WTC11 (cell line): ENCODE measurements around the gene MAMLD1. TPM values are rescaled to one million over a fixed set of nuclear protein-coding genes. Genes with fewer than 3 reads are reported as not detected.

ENCODE experiments used
- ATAC-seq: fragments of 200-7000 bp; cut with Tn5 transposase; 2 replicates; pipeline ENCODE4 v1.10.0; 2021; ENCODE audit warnings: mild to moderate bottlenecking, moderate library complexity
- CTCF ChIA-PET: fragments of 300-600 bp; sonication (Branson Sonifier 250); formaldehyde crosslinking; loops from one replicate; lab custom pipeline; 2021; ENCODE audit warnings: antibody characterized with exemption; lab: Charles Lee
- POLR2A ChIA-PET: fragments of 350-600 bp; sonication (Branson Sonifier 250); formaldehyde crosslinking; loops from one replicate; lab custom pipeline; 2021; ENCODE audit warnings: antibody characterized with exemption; lab: Charles Lee
- DNase-seq: peaks from one replicate; pipeline ENCODE4 v3.0.0; 2021; ENCODE audit warnings: low spot score
- H3K27ac Mint-ChIP-seq: 2 replicates; pipeline ENCODE4 v1.8.0; 2021; ENCODE audit warnings: mixed read lengths
- H3K27me3 Mint-ChIP-seq: 2 replicates; pipeline ENCODE4 v1.8.0; 2021; ENCODE audit warnings: low read depth, mild to moderate bottlenecking, moderate library complexity, mixed read lengths
- H3K36me3 Mint-ChIP-seq: 2 replicates; pipeline ENCODE4 v1.8.0; 2021; ENCODE audit warnings: mixed read lengths
- H3K4me1 Mint-ChIP-seq: 2 replicates; pipeline ENCODE4 v1.8.0; 2022; ENCODE audit warnings: mixed read lengths
- H3K4me3 Mint-ChIP-seq: 2 replicates; pipeline ENCODE4 v1.8.0; 2021; ENCODE audit warnings: mild to moderate bottlenecking, moderate library complexity, mixed read lengths
- H3K9me3 Mint-ChIP-seq: 2 replicates; pipeline ENCODE4 v1.8.0; 2021; ENCODE audit warnings: mixed read lengths
- ATF1 ChIP-seq: sonication (generic); formaldehyde crosslinking; IDR thresholded peaks from 2 replicates; pipeline ENCODE4 v1.8.1; 2023; ENCODE audit warnings: mild to moderate bottlenecking, moderate library complexity, missing genetic modification reagents
- CBFB ChIP-seq: sonication (generic); formaldehyde crosslinking; IDR thresholded peaks from 2 replicates; pipeline ENCODE4 v1.8.1; 2022; ENCODE audit warnings: mild to moderate bottlenecking, low read depth, missing genetic modification reagents
- IRF2 ChIP-seq: sonication (generic); formaldehyde crosslinking; IDR thresholded peaks from 2 replicates; pipeline ENCODE4 v1.8.0; 2022; ENCODE audit warnings: low read depth, missing genetic modification reagents, borderline replicate concordance
- JAZF1 ChIP-seq: fragments of 250-450 bp; sonication (Bioruptor Pico); IDR thresholded peaks from 2 replicates; pipeline ENCODE4 v1.9.0; 2021; ENCODE audit warnings: moderate library complexity, mild to moderate bottlenecking, inconsistent platforms
- KAT7 ChIP-seq: sonication (generic); formaldehyde crosslinking; IDR thresholded peaks from 2 replicates; pipeline ENCODE4 v1.8.1; 2023; ENCODE audit warnings: missing genetic modification reagents, mild to moderate bottlenecking, borderline replicate concordance
- NFATC4 ChIP-seq: fragments of 250-450 bp; sonication (Bioruptor Pico); IDR thresholded peaks from 2 replicates; pipeline ENCODE4 v1.9.0; 2021; ENCODE audit warnings: mild to moderate bottlenecking
- RELA ChIP-seq: sonication (generic); formaldehyde crosslinking; IDR thresholded peaks from 2 replicates; pipeline ENCODE4 v1.8.1; 2022; ENCODE audit warnings: missing genetic modification reagents, mild to moderate bottlenecking, borderline replicate concordance
- SMAD4 ChIP-seq: sonication (generic); formaldehyde crosslinking; IDR thresholded peaks from 2 replicates; pipeline ENCODE4 v1.8.0; 2022; ENCODE audit warnings: mild to moderate bottlenecking, missing genetic modification reagents
- TP53 ChIP-seq: sonication (generic); formaldehyde crosslinking; IDR thresholded peaks from 2 replicates; pipeline ENCODE4 v1.8.1; 2023; ENCODE audit warnings: mild to moderate bottlenecking, missing genetic modification reagents
- ZNF219 ChIP-seq: sonication (generic); formaldehyde crosslinking; IDR thresholded peaks from 2 replicates; pipeline ENCODE4 v1.8.0; 2023; ENCODE audit warnings: missing genetic modification reagents, mild to moderate bottlenecking, borderline replicate concordance
- total RNA-seq: library from RNA; stranded (reverse); gene quantifications from 3 replicates; pipeline ENCODE4 v1.2.3, GENCODE V29; 2021
- TF ChIP-seq, protein P1 (sequence below): fragments of 250-450 bp; sonication (Bioruptor Pico); IDR thresholded peaks from 2 replicates; pipeline ENCODE4 v1.9.0; 2021; ENCODE audit warnings: mild to moderate bottlenecking, borderline replicate concordance
- TF ChIP-seq, protein P2 (sequence below): sonication (generic); formaldehyde crosslinking; IDR thresholded peaks from 2 replicates; pipeline ENCODE4 v1.8.0; 2023; ENCODE audit warnings: missing genetic modification reagents, mild to moderate bottlenecking, borderline replicate concordance
- TF ChIP-seq, protein P3 (sequence below): sonication (generic); formaldehyde crosslinking; IDR thresholded peaks from 2 replicates; pipeline ENCODE4 v1.8.1; 2022; ENCODE audit warnings: missing genetic modification reagents, borderline replicate concordance
- TF ChIP-seq, protein P4 (sequence below): sonication (generic); formaldehyde crosslinking; IDR thresholded peaks from 2 replicates; pipeline ENCODE4 v1.8.1; 2023; ENCODE audit warnings: mild to moderate bottlenecking, missing genetic modification reagents, borderline replicate concordance
- TF ChIP-seq, protein P5 (sequence below): sonication (generic); formaldehyde crosslinking; IDR thresholded peaks from 2 replicates; pipeline ENCODE4 v1.8.0; 2023; ENCODE audit warnings: missing genetic modification reagents

MAMLD1 gene
- total RNA-seq, 1 experiment from 2014 or later = 0.35 TPM

DNA sequence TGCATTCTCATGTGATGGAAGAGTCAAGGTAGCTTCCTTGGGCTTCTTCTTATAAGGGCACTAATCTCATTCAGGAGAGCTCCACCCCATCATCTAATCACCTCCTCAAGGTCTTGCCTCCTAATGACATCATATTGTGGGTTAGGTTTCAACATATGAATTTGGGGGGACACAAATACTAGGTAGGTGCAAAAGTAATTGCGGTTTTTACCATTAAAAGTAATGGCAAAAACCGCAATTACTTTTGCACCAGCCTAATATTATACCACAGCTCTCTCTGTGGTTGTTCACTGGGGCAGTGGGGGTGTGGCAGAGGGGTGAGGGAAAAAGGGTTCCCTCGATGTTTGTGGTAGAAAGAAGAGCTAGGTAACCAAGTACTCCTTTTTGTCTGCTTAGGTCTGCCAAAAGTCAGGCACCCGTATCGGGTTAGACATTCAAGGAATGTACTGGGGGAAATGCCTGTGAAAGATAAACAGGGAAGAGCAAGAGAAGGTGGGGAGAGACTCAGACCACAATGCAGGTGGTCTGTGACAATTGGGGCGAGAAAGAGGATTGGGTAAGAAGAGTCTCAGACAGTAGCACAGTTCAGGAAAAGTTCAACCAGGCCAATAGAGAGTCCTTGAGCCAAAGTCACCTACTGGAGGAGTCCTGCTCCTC is 126.4 kb downstream of the MAMLD1 start:
- Mint-ChIP-seq H3K9me3 (no peaks in the 10 kb centered on the region), H3K27ac (peak overlapping the region; percentile 76; the same call in 1 of the 2 replicates), H3K27me3 (peaks cover 5% of the 10 kb centered on the region; the same call in 1 of the 2 replicates), H3K4me3 (no peak overlapping the region), H3K36me3 (no peaks in the 10 kb centered on the region), H3K4me1 (peaks cover 15% of the 10 kb centered on the region)
- no peak for DNase-seq
- CTCF ChIA-PET = no interaction called here
- ATAC-seq = no peak
- TF ChIP-seq, protein P1, sequence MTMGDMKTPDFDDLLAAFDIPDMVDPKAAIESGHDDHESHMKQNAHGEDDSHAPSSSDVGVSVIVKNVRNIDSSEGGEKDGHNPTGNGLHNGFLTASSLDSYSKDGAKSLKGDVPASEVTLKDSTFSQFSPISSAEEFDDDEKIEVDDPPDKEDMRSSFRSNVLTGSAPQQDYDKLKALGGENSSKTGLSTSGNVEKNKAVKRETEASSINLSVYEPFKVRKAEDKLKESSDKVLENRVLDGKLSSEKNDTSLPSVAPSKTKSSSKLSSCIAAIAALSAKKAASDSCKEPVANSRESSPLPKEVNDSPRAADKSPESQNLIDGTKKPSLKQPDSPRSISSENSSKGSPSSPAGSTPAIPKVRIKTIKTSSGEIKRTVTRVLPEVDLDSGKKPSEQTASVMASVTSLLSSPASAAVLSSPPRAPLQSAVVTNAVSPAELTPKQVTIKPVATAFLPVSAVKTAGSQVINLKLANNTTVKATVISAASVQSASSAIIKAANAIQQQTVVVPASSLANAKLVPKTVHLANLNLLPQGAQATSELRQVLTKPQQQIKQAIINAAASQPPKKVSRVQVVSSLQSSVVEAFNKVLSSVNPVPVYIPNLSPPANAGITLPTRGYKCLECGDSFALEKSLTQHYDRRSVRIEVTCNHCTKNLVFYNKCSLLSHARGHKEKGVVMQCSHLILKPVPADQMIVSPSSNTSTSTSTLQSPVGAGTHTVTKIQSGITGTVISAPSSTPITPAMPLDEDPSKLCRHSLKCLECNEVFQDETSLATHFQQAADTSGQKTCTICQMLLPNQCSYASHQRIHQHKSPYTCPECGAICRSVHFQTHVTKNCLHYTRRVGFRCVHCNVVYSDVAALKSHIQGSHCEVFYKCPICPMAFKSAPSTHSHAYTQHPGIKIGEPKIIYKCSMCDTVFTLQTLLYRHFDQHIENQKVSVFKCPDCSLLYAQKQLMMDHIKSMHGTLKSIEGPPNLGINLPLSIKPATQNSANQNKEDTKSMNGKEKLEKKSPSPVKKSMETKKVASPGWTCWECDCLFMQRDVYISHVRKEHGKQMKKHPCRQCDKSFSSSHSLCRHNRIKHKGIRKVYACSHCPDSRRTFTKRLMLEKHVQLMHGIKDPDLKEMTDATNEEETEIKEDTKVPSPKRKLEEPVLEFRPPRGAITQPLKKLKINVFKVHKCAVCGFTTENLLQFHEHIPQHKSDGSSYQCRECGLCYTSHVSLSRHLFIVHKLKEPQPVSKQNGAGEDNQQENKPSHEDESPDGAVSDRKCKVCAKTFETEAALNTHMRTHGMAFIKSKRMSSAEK = no peak
- TF ChIP-seq NFATC4 (CRISPR knock-in tag) (no peak), CBFB (CRISPR knock-in tag) (no peak), KAT7 (CRISPR knock-in tag) (no peak), ATF1 (CRISPR knock-in tag) (no peak), RELA (CRISPR knock-in tag) (no peak), SMAD4 (no peak)
- TF ChIP-seq, protein P2, sequence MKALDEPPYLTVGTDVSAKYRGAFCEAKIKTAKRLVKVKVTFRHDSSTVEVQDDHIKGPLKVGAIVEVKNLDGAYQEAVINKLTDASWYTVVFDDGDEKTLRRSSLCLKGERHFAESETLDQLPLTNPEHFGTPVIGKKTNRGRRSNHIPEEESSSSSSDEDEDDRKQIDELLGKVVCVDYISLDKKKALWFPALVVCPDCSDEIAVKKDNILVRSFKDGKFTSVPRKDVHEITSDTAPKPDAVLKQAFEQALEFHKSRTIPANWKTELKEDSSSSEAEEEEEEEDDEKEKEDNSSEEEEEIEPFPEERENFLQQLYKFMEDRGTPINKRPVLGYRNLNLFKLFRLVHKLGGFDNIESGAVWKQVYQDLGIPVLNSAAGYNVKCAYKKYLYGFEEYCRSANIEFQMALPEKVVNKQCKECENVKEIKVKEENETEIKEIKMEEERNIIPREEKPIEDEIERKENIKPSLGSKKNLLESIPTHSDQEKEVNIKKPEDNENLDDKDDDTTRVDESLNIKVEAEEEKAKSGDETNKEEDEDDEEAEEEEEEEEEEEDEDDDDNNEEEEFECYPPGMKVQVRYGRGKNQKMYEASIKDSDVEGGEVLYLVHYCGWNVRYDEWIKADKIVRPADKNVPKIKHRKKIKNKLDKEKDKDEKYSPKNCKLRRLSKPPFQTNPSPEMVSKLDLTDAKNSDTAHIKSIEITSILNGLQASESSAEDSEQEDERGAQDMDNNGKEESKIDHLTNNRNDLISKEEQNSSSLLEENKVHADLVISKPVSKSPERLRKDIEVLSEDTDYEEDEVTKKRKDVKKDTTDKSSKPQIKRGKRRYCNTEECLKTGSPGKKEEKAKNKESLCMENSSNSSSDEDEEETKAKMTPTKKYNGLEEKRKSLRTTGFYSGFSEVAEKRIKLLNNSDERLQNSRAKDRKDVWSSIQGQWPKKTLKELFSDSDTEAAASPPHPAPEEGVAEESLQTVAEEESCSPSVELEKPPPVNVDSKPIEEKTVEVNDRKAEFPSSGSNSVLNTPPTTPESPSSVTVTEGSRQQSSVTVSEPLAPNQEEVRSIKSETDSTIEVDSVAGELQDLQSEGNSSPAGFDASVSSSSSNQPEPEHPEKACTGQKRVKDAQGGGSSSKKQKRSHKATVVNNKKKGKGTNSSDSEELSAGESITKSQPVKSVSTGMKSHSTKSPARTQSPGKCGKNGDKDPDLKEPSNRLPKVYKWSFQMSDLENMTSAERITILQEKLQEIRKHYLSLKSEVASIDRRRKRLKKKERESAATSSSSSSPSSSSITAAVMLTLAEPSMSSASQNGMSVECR (CRISPR knock-in tag) = no peak
- POLR2A ChIA-PET = no interaction called here

DNA sequence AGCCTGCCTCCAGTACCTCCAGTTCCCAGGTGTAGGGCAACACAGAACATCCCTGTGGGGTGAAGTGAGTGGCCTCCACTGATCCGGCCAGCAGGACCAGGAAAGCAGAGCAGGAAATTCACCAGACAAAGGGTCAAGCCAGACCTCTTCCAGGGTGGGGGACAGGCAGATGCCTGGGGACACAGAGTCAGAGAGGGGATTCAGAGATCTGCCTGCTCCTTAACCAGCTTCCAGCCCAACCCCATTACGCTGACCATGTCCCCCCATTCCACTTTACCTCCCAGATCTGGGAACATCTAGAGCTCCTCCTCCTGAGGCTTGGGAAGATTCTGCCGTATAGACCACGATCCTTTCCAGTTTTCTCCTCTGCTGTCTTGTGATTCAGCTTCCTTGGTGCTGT is 132.4 kb downstream of the MAMLD1 start:
- Mint-ChIP-seq H3K27ac (no peak overlapping the region), H3K27me3 (peaks cover 3% of the 10 kb centered on the region; the same call in 1 of the 2 replicates), H3K9me3 (no peaks in the 10 kb centered on the region), H3K36me3 (no peaks in the 10 kb centered on the region), H3K4me1 (no peaks in the 10 kb centered on the region), H3K4me3 (no peak overlapping the region)
- ChIA-PET CTCF (no interaction called here), POLR2A (no interaction called here)
- ATAC-seq = no peak
- DNase-seq = no peak
- no peak for TF ChIP-seq JAZF1 (CRISPR knock-in tag)
- no peak for TF ChIP-seq TP53
- TF ChIP-seq IRF2 (CRISPR knock-in tag) = no peak
- TF ChIP-seq, protein P3, sequence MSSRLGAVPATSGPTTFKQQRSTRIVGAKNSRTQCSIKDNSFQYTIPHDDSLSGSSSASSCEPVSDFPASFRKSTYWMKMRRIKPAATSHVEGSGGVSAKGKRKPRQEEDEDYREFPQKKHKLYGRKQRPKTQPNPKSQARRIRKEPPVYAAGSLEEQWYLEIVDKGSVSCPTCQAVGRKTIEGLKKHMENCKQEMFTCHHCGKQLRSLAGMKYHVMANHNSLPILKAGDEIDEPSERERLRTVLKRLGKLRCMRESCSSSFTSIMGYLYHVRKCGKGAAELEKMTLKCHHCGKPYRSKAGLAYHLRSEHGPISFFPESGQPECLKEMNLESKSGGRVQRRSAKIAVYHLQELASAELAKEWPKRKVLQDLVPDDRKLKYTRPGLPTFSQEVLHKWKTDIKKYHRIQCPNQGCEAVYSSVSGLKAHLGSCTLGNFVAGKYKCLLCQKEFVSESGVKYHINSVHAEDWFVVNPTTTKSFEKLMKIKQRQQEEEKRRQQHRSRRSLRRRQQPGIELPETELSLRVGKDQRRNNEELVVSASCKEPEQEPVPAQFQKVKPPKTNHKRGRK = no peak
- no peak for TF ChIP-seq ZNF219 (CRISPR knock-in tag)
- TF ChIP-seq, protein P4, sequence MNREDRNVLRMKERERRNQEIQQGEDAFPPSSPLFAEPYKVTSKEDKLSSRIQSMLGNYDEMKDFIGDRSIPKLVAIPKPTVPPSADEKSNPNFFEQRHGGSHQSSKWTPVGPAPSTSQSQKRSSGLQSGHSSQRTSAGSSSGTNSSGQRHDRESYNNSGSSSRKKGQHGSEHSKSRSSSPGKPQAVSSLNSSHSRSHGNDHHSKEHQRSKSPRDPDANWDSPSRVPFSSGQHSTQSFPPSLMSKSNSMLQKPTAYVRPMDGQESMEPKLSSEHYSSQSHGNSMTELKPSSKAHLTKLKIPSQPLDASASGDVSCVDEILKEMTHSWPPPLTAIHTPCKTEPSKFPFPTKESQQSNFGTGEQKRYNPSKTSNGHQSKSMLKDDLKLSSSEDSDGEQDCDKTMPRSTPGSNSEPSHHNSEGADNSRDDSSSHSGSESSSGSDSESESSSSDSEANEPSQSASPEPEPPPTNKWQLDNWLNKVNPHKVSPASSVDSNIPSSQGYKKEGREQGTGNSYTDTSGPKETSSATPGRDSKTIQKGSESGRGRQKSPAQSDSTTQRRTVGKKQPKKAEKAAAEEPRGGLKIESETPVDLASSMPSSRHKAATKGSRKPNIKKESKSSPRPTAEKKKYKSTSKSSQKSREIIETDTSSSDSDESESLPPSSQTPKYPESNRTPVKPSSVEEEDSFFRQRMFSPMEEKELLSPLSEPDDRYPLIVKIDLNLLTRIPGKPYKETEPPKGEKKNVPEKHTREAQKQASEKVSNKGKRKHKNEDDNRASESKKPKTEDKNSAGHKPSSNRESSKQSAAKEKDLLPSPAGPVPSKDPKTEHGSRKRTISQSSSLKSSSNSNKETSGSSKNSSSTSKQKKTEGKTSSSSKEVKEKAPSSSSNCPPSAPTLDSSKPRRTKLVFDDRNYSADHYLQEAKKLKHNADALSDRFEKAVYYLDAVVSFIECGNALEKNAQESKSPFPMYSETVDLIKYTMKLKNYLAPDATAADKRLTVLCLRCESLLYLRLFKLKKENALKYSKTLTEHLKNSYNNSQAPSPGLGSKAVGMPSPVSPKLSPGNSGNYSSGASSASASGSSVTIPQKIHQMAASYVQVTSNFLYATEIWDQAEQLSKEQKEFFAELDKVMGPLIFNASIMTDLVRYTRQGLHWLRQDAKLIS (CRISPR knock-in tag) = no peak
- TF ChIP-seq, protein P5, sequence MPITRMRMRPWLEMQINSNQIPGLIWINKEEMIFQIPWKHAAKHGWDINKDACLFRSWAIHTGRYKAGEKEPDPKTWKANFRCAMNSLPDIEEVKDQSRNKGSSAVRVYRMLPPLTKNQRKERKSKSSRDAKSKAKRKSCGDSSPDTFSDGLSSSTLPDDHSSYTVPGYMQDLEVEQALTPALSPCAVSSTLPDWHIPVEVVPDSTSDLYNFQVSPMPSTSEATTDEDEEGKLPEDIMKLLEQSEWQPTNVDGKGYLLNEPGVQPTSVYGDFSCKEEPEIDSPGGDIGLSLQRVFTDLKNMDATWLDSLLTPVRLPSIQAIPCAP (CRISPR knock-in tag) = no peak
